Mesodermal cell (in vitro differentiated cells): ENCODE data around the gene GRB2.
A peak's percentile ranks its signal among the peaks of the same experiment; 100 is the strongest.
"Not testable (repeated sequence)": the region's sequence is repeated elsewhere in the genome, so short reads cannot be mapped to it uniquely, and the experiment has no call there.

Source experiments
- H3K27ac ChIP-seq: 2 replicates; pipeline ENCODE4 v1.7.0; 2013; ENCODE audit warnings: mild to moderate bottlenecking, low read depth, low read length, moderate library complexity; ENCODE audit not compliant: severe bottlenecking
- H3K36me3 ChIP-seq: 2 replicates; pipeline ENCODE4 v1.7.1; 2013; ENCODE audit warnings: mild to moderate bottlenecking, low read length, moderate library complexity; ENCODE audit not compliant: control insufficient read depth, insufficient read depth
- H3K4me1 ChIP-seq: one replicate; pipeline ENCODE4 v1.7.1; 2013; ENCODE audit warnings: mild to moderate bottlenecking, low read length; ENCODE audit not compliant: insufficient read depth, control insufficient read depth, poor library complexity, severe bottlenecking
- H3K4me3 ChIP-seq: 2 replicates; pipeline ENCODE4 v1.7.0; 2013; ENCODE audit warnings: low read length, control low read depth, mild to moderate bottlenecking; ENCODE audit not compliant: insufficient read depth, poor library complexity, severe bottlenecking; ENCODE audit errors: extremely low read depth
- H3K9me3 ChIP-seq: 2 replicates; pipeline ENCODE4 v1.7.1; 2013; ENCODE audit warnings: mild to moderate bottlenecking, low read length, moderate library complexity; ENCODE audit not compliant: control insufficient read depth
- WGBS, 2 experiments: methylation state at CpG; one replicate each; pipeline ENCODE4 v1.1.5; 2013; ENCODE audit warnings: missing lambda C conversion rate in 2 of 2; ENCODE audit not compliant: insufficient coverage in 2 of 2; 5-methylcytosine and 5-hydroxymethylcytosine counted together

GRB2 gene

GRCh38 chr17:75295201-75296158 is 110.0 kb downstream of the GRB2 start:
- no peaks in the 10 kb centered on the region for H3K4me1 ChIP-seq
- no peak overlapping the region for H3K4me3 ChIP-seq
- no peaks in the 10 kb centered on the region for H3K9me3 ChIP-seq
- 92 to 100% methylated on average over 4 of the region's 8 CpGs for WGBS, 2 experiments
- H3K36me3 ChIP-seq = no peaks in the 10 kb centered on the region
- no peak overlapping the region for H3K27ac ChIP-seq

GRCh38 chr17:75292810-75293448 is 112.5 kb downstream of the GRB2 start:
- not testable (repeated sequence) for H3K27ac ChIP-seq, H3K9me3 ChIP-seq, H3K4me1 ChIP-seq, H3K36me3 ChIP-seq, H3K4me3 ChIP-seq
- WGBS, 2 experiments = 86 to 89% methylated on average over 14 to 16 of the region's 16 CpGs

GRCh38 chr17:75289832-75290337 is 115.6 kb downstream of the GRB2 start:
- H3K27ac ChIP-seq = no peak overlapping the region
- H3K36me3 ChIP-seq = peaks cover 7% of the 10 kb centered on the region
- H3K4me3 ChIP-seq = peak overlapping the region; percentile 80
- no peaks in the 10 kb centered on the region for H3K9me3 ChIP-seq
- H3K4me1 ChIP-seq = no peaks in the 10 kb centered on the region
- 92 to 94% methylated on average over 7 to 9 of the region's 26 CpGs for WGBS, 2 experiments

- Histone ChIP-seq H3K27ac (no peak within 1 kb of the TSS), H3K4me3 (peak within 1 kb of the TSS; percentile 80), H3K9me3 (no peaks in the 10 kb centered on the region), H3K4me1 (no peaks in the 10 kb centered on the region), H3K36me3 (peaks cover 9% of the 10 kb centered on the region)
- 0 to 1% methylated on average over 58 of the region's 65 CpGs for WGBS, 2 experiments
Measured at GRCh38 chr17:75289115-75289831, 116.2 kb downstream of the GRB2 start, which contains the start of gene SLC25A19. Gene SLC25A19 (minus strand): TSS chr17:75289433. CDS start chr17:75286764, 2,669 bp downstream.

GRCh38 chr17:75288770-75289114 is 116.7 kb downstream of the GRB2 start:
- WGBS, 2 experiments = 0% methylated on average over 11 to 13 of the region's 14 CpGs
- peak overlapping the region; percentile 80 for H3K4me3 ChIP-seq
- peaks cover 9% of the 10 kb centered on the region for H3K36me3 ChIP-seq
- H3K9me3 ChIP-seq = no peaks in the 10 kb centered on the region
- no peaks in the 10 kb centered on the region for H3K4me1 ChIP-seq
- H3K27ac ChIP-seq = no peak overlapping the region

- WGBS, 2 experiments = no CpG with 5 or more reads among the region's 2 CpGs
- Histone ChIP-seq H3K36me3 (peaks cover 9% of the 10 kb centered on the region), H3K4me3 (peak overlapping the region; percentile 80), H3K4me1 (no peaks in the 10 kb centered on the region), H3K27ac (no peak overlapping the region), H3K9me3 (no peaks in the 10 kb centered on the region)
Measured at GRCh38 chr17:75288359-75288758, 117.1 kb downstream of the GRB2 start.

- H3K4me3 ChIP-seq = no peak overlapping the region
- H3K36me3 ChIP-seq = peaks cover 12% of the 10 kb centered on the region
- no peaks in the 10 kb centered on the region for H3K4me1 ChIP-seq
- H3K9me3 ChIP-seq = no peaks in the 10 kb centered on the region
- H3K27ac ChIP-seq = no peak overlapping the region
- WGBS, 2 experiments = 92% methylated on average over 9 of the region's 9 CpGs
Measured at GRCh38 chr17:75287221-75287620, 118.3 kb downstream of the GRB2 start.

GRCh38 chr17:75285123-75285522 is 120.4 kb downstream of the GRB2 start:
- H3K27ac ChIP-seq = no peak overlapping the region
- H3K4me1 ChIP-seq = no peaks in the 10 kb centered on the region
- 96 to 97% methylated on average over 6 of the region's 6 CpGs for WGBS, 2 experiments
- no peaks in the 10 kb centered on the region for H3K9me3 ChIP-seq
- peaks cover 17% of the 10 kb centered on the region for H3K36me3 ChIP-seq
- no peak overlapping the region for H3K4me3 ChIP-seq

GRCh38 chr17:75280189-75280588 is 125.3 kb downstream of the GRB2 start:
- H3K4me3 ChIP-seq = not testable (repeated sequence)
- WGBS, 2 experiments = 92 to 94% methylated on average over 3 of the region's 4 CpGs

GRCh38 chr17:75277664-75278071 is 127.8 kb downstream of the GRB2 start:
- peaks cover 8% of the 10 kb centered on the region for H3K4me1 ChIP-seq
- WGBS, 2 experiments = 88 to 93% methylated on average over 3 to 5 of the region's 6 CpGs
- no peak overlapping the region for H3K4me3 ChIP-seq
- no peak overlapping the region for H3K27ac ChIP-seq
- no peaks in the 10 kb centered on the region for H3K9me3 ChIP-seq
- H3K36me3 ChIP-seq = peaks cover 12% of the 10 kb centered on the region

More at GRCh38 chr17:75280189-75280588, 125.3 kb downstream of the GRB2 start:
- not testable (repeated sequence) for H3K27ac ChIP-seq, H3K9me3 ChIP-seq, H3K4me1 ChIP-seq
- H3K36me3 ChIP-seq = peaks cover 17% of the 10 kb centered on the region
